Panc1 (cell line): ENCODE results near the gene TANK. TPM values are rescaled to one million over a fixed set of nuclear protein-coding genes. Genes with fewer than 3 reads are reported as not detected.
A peak's percentile ranks its signal among the peaks of the same experiment; 100 is the strongest.

Experiments used
- ATAC-seq: fragments of 200-7000 bp; cut with Tn5 transposase; 2 replicates; pipeline ENCODE4 v1.9.1; 2020; ENCODE audit warnings: mild to moderate bottlenecking, moderate library complexity
- BruUV-seq: library from RNA; stranded (reverse); fragments of 400-500 nt; replicated peaks from 2 replicates; lab custom pipeline; 2021; lab: Mats Ljungman, UMichigan
- CTCF ChIA-PET: fragments of 300-600 bp; sonication (Branson Sonifier 250); formaldehyde crosslinking; loops from one replicate; lab custom pipeline; 2022; ENCODE audit warnings: antibody characterized with exemption; lab: Charles Lee
- POLR2A ChIA-PET: fragments of 300-600 bp; sonication (Branson Sonifier 250); formaldehyde crosslinking; loops from one replicate; lab custom pipeline; 2022; ENCODE audit warnings: antibody characterized with exemption; lab: Charles Lee
- DNase-seq: peaks from one replicate; pipeline ENCODE4 v3.0.0-alpha.2; 2010; ENCODE audit warnings: low read depth, low spot score
- H3K27ac ChIP-seq: 2 replicates; pipeline ENCODE4 v1.5.1; 2011; ENCODE audit warnings: mild to moderate bottlenecking, low read length, inconsistent platforms
- H3K27me3 ChIP-seq: fragments of 200-500 bp; sonication (Bioruptor generic); 2 replicates; pipeline ENCODE4 v1.6.0; 2014; ENCODE audit warnings: low read length, inconsistent platforms; ENCODE audit not compliant: control insufficient read depth, insufficient read depth
- H3K36me3 ChIP-seq: fragments of 200-500 bp; sonication (Bioruptor generic); 2 replicates; pipeline ENCODE4 v1.5.1; 2014; ENCODE audit warnings: inconsistent platforms, mild to moderate bottlenecking, low read length, moderate library complexity; ENCODE audit not compliant: control insufficient read depth, insufficient read depth
- H3K4me1 ChIP-seq: 2 replicates; pipeline ENCODE4 v1.5.1; 2011; ENCODE audit warnings: inconsistent platforms, mild to moderate bottlenecking, low read length, moderate library complexity; ENCODE audit not compliant: control insufficient read depth, insufficient read depth
- H3K4me3 ChIP-seq, 2 experiments: 2 replicates each; pipeline ENCODE4 v1.5.1; 2011 to 2012; ENCODE audit warnings: low read depth in 2 of 2, low read length in 2 of 2, mild to moderate bottlenecking in 2 of 2, inconsistent platforms in 1 of 2, moderate library complexity in 1 of 2
- H3K9me3 ChIP-seq: fragments of 200-500 bp; sonication (Bioruptor generic); 2 replicates; pipeline ENCODE4 v1.5.1; 2014; ENCODE audit warnings: low read depth, mild to moderate bottlenecking, inconsistent platforms, low read length, moderate library complexity; ENCODE audit not compliant: control insufficient read depth, insufficient read depth
- POLR2AphosphoS5 ChIP-seq: IDR thresholded peaks from 2 replicates; pipeline ENCODE4 v1.6.1; 2012; ENCODE audit warnings: mild to moderate bottlenecking, low read depth, low read length, moderate library complexity
- REST ChIP-seq, 2 experiments: IDR thresholded peaks; 2 replicates each; pipeline ENCODE4 v1.6.1; 2011 to 2012; ENCODE audit warnings: low read depth in 2 of 2, control low read depth in 1 of 2, low read length in 1 of 2, mild to moderate bottlenecking in 1 of 2, moderate library complexity in 1 of 2; ENCODE audit not compliant: insufficient read depth in 1 of 2
- SIN3A ChIP-seq: IDR thresholded peaks from 2 replicates; pipeline ENCODE4 v1.6.1; 2012; ENCODE audit warnings: low read depth, mild to moderate bottlenecking, low read length, moderate library complexity, borderline replicate concordance; ENCODE audit not compliant: insufficient read depth
- in situ Hi-C: cut with HindIII; loops from 2 replicates; pipeline ENCODE4 v1.10.0; 2016; ENCODE audit warnings: low sequenced_read_pairs, low pct_unique_long_range_greater_than_20kb
- intact Hi-C: fragments of 100-400 bp; cut with micrococcal nuclease; formaldehyde crosslinking; loops from one replicate; pipeline ENCODE4 v1.10.0; 2022; ENCODE audit not compliant: unreplicated experiment
- total RNA-seq: library from RNA; stranded (reverse); gene quantifications from one replicate; pipeline ENCODE4 v1.2.1, GENCODE V29; 2021; ENCODE audit not compliant: unreplicated experiment
- TF ChIP-seq, protein P1 (sequence below): fragments of 450-650 bp; IDR thresholded peaks from 2 replicates; pipeline ENCODE4 v1.5.1; 2017; ENCODE audit warnings: mild to moderate bottlenecking

Gene TANK
- total RNA-seq, 1 experiment from 2014 or later: 36.0 TPM

DNA sequence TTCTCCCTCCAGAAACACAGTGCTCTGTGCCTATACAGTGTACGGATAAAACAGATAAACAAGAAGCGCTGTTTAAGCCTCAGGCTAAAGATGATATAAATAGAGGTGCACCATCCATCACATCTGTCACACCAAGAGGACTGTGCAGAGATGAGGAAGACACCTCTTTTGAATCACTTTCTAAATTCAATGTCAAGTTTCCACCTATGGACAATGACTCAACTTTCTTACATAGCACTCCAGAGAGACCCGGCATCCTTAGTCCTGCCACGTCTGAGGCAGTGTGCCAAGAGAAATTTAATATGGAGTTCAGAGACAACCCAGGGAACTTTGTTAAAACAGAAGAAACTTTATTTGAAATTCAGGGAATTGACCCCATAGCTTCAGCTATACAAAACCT lies 70.7 kb downstream of the TANK start:
- intact Hi-C loops (no loop called here), in situ Hi-C loops (no loop called here)
- no peaks in the 10 kb centered on the region for H3K4me1 ChIP-seq
- H3K27ac ChIP-seq: no peak overlapping the region
- TF ChIP-seq POLR2AphosphoS5 (no peak), REST (IDR thresholded peaks at IDR 0.05; ENCODE audit: insufficient read depth in 1 of 2, low read depth in 2 of 2, low read length in 1 of 2) (no peak), SIN3A (no peak)
- peaks cover 15% of the 10 kb centered on the region for H3K36me3 ChIP-seq
- no peak overlapping the region for H3K4me3 ChIP-seq
- H3K9me3 ChIP-seq: no peaks in the 10 kb centered on the region
- ATAC-seq: no peak
- no peaks in the 10 kb centered on the region for H3K27me3 ChIP-seq
- BruUV-seq: no TSS peak
- CTCF ChIA-PET: no interaction called here
- POLR2A ChIA-PET: no interaction called here
- DNase-seq: no peak

- Histone ChIP-seq H3K4me3 (no peak overlapping the region), H3K27me3 (no peaks in the 10 kb centered on the region), H3K36me3 (peaks cover 9% of the 10 kb centered on the region), H3K4me1 (peaks cover 7% of the 10 kb centered on the region), H3K27ac (no peak overlapping the region), H3K9me3 (no peaks in the 10 kb centered on the region)
- ATAC-seq: no peak
- no TSS peak for BruUV-seq
- CTCF ChIA-PET: no interaction called here
- TF ChIP-seq REST (IDR thresholded peaks at IDR 0.05; ENCODE audit: insufficient read depth in 1 of 2, low read depth in 2 of 2, low read length in 1 of 2) (no peak), POLR2AphosphoS5 (no peak)
- TF ChIP-seq, protein P1, sequence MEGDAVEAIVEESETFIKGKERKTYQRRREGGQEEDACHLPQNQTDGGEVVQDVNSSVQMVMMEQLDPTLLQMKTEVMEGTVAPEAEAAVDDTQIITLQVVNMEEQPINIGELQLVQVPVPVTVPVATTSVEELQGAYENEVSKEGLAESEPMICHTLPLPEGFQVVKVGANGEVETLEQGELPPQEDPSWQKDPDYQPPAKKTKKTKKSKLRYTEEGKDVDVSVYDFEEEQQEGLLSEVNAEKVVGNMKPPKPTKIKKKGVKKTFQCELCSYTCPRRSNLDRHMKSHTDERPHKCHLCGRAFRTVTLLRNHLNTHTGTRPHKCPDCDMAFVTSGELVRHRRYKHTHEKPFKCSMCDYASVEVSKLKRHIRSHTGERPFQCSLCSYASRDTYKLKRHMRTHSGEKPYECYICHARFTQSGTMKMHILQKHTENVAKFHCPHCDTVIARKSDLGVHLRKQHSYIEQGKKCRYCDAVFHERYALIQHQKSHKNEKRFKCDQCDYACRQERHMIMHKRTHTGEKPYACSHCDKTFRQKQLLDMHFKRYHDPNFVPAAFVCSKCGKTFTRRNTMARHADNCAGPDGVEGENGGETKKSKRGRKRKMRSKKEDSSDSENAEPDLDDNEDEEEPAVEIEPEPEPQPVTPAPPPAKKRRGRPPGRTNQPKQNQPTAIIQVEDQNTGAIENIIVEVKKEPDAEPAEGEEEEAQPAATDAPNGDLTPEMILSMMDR: peak; percentile 15; the same call in 1 of the 2 replicates
- no peak for DNase-seq
- in situ Hi-C loops (no loop called here), intact Hi-C loops (no loop called here)
- POLR2A ChIA-PET: interaction anchor here (0.5 kb wide), 1 partner anchor 106 kb away, joined by 12 read pairs; no protein-coding TSS in a partner anchor
These were observed 72.3 kb downstream of the TANK start for GRCh38 chr2:161232571-161232970.
